WTC11 (cell line): ENCODE data around the gene TM4SF1. TPM values are rescaled to one million over a fixed set of nuclear protein-coding genes. Genes with fewer than 3 reads are reported as not detected.

Experiments used
- ATAC-seq: fragments of 200-7000 bp; cut with Tn5 transposase; 2 replicates; pipeline ENCODE4 v1.10.0; 2021; ENCODE audit warnings: mild to moderate bottlenecking, moderate library complexity
- CTCF ChIA-PET: fragments of 300-600 bp; sonication (Branson Sonifier 250); formaldehyde crosslinking; loops from one replicate; lab custom pipeline; 2021; ENCODE audit warnings: antibody characterized with exemption; lab: Charles Lee
- POLR2A ChIA-PET: fragments of 350-600 bp; sonication (Branson Sonifier 250); formaldehyde crosslinking; loops from one replicate; lab custom pipeline; 2021; ENCODE audit warnings: antibody characterized with exemption; lab: Charles Lee
- DNase-seq: peaks from one replicate; pipeline ENCODE4 v3.0.0; 2021; ENCODE audit warnings: low spot score
- H3K27ac Mint-ChIP-seq: 2 replicates; pipeline ENCODE4 v1.8.0; 2021; ENCODE audit warnings: mixed read lengths
- H3K27me3 Mint-ChIP-seq: 2 replicates; pipeline ENCODE4 v1.8.0; 2021; ENCODE audit warnings: low read depth, mild to moderate bottlenecking, moderate library complexity, mixed read lengths
- H3K36me3 Mint-ChIP-seq: 2 replicates; pipeline ENCODE4 v1.8.0; 2021; ENCODE audit warnings: mixed read lengths
- H3K4me1 Mint-ChIP-seq: 2 replicates; pipeline ENCODE4 v1.8.0; 2022; ENCODE audit warnings: mixed read lengths
- H3K4me3 Mint-ChIP-seq: 2 replicates; pipeline ENCODE4 v1.8.0; 2021; ENCODE audit warnings: mild to moderate bottlenecking, moderate library complexity, mixed read lengths
- H3K9me3 Mint-ChIP-seq: 2 replicates; pipeline ENCODE4 v1.8.0; 2021; ENCODE audit warnings: mixed read lengths
- AFF4 ChIP-seq: sonication (generic); formaldehyde crosslinking; IDR thresholded peaks from 2 replicates; pipeline ENCODE4 v1.8.1; 2023; ENCODE audit warnings: mild to moderate bottlenecking, missing genetic modification reagents, borderline replicate concordance
- ERG ChIP-seq: fragments of 250-450 bp; sonication (Bioruptor Pico); IDR thresholded peaks from 2 replicates; pipeline ENCODE4 v1.8.0; 2021; ENCODE audit warnings: mild to moderate bottlenecking
- GRHL2 ChIP-seq: fragments of 250-450 bp; sonication (Bioruptor Pico); IDR thresholded peaks from 2 replicates; pipeline ENCODE4 v1.8.0; 2022; ENCODE audit warnings: mild to moderate bottlenecking, moderate library complexity; ENCODE audit not compliant: insufficient replicate concordance, severe bottlenecking
- IRF2 ChIP-seq: sonication (generic); formaldehyde crosslinking; IDR thresholded peaks from 2 replicates; pipeline ENCODE4 v1.8.0; 2022; ENCODE audit warnings: low read depth, missing genetic modification reagents, borderline replicate concordance
- JUN ChIP-seq: sonication (generic); formaldehyde crosslinking; IDR thresholded peaks from 2 replicates; pipeline ENCODE4 v1.8.0; 2023; ENCODE audit warnings: mild to moderate bottlenecking, missing genetic modification reagents
- PRDM15 ChIP-seq: sonication (generic); formaldehyde crosslinking; IDR thresholded peaks from 2 replicates; pipeline ENCODE4 v1.8.0; 2022; ENCODE audit warnings: missing genetic modification reagents
- ZMAT4 ChIP-seq: fragments of 250-450 bp; sonication (Bioruptor Pico); IDR thresholded peaks from 2 replicates; pipeline ENCODE4 v1.9.0; 2021; ENCODE audit warnings: mild to moderate bottlenecking
- ZNF396 ChIP-seq: fragments of 250-450 bp; sonication (Bioruptor Pico); IDR thresholded peaks from 2 replicates; pipeline ENCODE4 v1.8.0; 2021; ENCODE audit warnings: mild to moderate bottlenecking, moderate library complexity, borderline replicate concordance
- ZNF423 ChIP-seq: fragments of 250-450 bp; sonication (Bioruptor Pico); IDR thresholded peaks from 2 replicates; pipeline ENCODE4 v2.1.2; 2022; ENCODE audit warnings: mild to moderate bottlenecking, moderate library complexity
- ZNF671 ChIP-seq: fragments of 250-450 bp; sonication (Bioruptor Pico); IDR thresholded peaks from 2 replicates; pipeline ENCODE4 v1.8.0; 2021; ENCODE audit warnings: mild to moderate bottlenecking
- total RNA-seq: library from RNA; stranded (reverse); gene quantifications from 3 replicates; pipeline ENCODE4 v1.2.3, GENCODE V29; 2021
- TF ChIP-seq, protein P1 (sequence below): sonication (generic); formaldehyde crosslinking; IDR thresholded peaks from 2 replicates; pipeline ENCODE4 v1.8.1; 2023; ENCODE audit warnings: mild to moderate bottlenecking, missing genetic modification reagents, moderate library complexity
- TF ChIP-seq, protein P2 (sequence below): sonication (generic); formaldehyde crosslinking; IDR thresholded peaks from 2 replicates; pipeline ENCODE4 v1.8.1; 2022; ENCODE audit warnings: missing genetic modification reagents, borderline replicate concordance
- TF ChIP-seq, protein P3 (sequence below): fragments of 250-450 bp; sonication (Bioruptor Pico); IDR thresholded peaks from 2 replicates; pipeline ENCODE4 v1.9.0; 2021; ENCODE audit warnings: mild to moderate bottlenecking, borderline replicate concordance

The TM4SF1 gene
- total RNA-seq, 1 experiment from 2014 or later, result 0.90 TPM

DNA sequence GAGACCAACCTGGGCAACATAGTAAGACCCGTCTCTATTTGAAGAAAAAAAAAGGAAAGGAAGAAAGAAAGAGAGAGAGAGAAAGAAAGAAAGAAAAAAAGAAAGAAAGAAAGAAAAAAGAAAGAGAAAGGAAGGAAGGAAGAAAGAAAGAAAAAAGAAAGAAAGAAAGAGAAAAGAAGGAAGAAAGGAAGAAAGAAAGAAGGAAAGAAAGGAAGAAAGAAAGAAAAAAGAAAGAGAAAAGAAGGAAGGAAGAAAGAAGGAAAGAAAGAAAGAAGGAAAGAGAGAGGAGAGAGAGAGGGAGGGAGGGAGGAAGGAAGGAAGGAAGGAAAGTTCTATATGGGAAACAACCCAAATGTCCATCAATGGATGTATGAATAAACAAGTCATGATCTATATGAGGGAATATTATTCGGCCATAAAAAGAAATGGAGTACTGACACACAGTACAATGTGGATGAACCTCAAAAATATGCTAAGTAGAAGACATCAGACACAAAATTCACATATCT lies 28.8 kb upstream of the TM4SF1 start (continued):
- TF ChIP-seq AFF4 (CRISPR knock-in tag), result no peak
- TF ChIP-seq, protein P1, sequence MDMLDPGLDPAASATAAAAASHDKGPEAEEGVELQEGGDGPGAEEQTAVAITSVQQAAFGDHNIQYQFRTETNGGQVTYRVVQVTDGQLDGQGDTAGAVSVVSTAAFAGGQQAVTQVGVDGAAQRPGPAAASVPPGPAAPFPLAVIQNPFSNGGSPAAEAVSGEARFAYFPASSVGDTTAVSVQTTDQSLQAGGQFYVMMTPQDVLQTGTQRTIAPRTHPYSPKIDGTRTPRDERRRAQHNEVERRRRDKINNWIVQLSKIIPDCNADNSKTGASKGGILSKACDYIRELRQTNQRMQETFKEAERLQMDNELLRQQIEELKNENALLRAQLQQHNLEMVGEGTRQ (CRISPR knock-in tag), result no peak
- no peak for TF ChIP-seq ZNF423 (CRISPR knock-in tag)
- no peak for TF ChIP-seq ZMAT4 (CRISPR knock-in tag)
- TF ChIP-seq, protein P2, sequence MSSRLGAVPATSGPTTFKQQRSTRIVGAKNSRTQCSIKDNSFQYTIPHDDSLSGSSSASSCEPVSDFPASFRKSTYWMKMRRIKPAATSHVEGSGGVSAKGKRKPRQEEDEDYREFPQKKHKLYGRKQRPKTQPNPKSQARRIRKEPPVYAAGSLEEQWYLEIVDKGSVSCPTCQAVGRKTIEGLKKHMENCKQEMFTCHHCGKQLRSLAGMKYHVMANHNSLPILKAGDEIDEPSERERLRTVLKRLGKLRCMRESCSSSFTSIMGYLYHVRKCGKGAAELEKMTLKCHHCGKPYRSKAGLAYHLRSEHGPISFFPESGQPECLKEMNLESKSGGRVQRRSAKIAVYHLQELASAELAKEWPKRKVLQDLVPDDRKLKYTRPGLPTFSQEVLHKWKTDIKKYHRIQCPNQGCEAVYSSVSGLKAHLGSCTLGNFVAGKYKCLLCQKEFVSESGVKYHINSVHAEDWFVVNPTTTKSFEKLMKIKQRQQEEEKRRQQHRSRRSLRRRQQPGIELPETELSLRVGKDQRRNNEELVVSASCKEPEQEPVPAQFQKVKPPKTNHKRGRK (CRISPR knock-in tag), result no peak
- no peak for TF ChIP-seq GRHL2
- TF ChIP-seq PRDM15 (CRISPR knock-in tag), result no peak

- no peak for ATAC-seq
- CTCF ChIA-PET, result no interaction called here
- TF ChIP-seq JUN (CRISPR knock-in tag) (no peak), ERG (no peak), ZNF671 (no peak), ZNF396 (no peak), IRF2 (no peak)
- TF ChIP-seq, protein P3, sequence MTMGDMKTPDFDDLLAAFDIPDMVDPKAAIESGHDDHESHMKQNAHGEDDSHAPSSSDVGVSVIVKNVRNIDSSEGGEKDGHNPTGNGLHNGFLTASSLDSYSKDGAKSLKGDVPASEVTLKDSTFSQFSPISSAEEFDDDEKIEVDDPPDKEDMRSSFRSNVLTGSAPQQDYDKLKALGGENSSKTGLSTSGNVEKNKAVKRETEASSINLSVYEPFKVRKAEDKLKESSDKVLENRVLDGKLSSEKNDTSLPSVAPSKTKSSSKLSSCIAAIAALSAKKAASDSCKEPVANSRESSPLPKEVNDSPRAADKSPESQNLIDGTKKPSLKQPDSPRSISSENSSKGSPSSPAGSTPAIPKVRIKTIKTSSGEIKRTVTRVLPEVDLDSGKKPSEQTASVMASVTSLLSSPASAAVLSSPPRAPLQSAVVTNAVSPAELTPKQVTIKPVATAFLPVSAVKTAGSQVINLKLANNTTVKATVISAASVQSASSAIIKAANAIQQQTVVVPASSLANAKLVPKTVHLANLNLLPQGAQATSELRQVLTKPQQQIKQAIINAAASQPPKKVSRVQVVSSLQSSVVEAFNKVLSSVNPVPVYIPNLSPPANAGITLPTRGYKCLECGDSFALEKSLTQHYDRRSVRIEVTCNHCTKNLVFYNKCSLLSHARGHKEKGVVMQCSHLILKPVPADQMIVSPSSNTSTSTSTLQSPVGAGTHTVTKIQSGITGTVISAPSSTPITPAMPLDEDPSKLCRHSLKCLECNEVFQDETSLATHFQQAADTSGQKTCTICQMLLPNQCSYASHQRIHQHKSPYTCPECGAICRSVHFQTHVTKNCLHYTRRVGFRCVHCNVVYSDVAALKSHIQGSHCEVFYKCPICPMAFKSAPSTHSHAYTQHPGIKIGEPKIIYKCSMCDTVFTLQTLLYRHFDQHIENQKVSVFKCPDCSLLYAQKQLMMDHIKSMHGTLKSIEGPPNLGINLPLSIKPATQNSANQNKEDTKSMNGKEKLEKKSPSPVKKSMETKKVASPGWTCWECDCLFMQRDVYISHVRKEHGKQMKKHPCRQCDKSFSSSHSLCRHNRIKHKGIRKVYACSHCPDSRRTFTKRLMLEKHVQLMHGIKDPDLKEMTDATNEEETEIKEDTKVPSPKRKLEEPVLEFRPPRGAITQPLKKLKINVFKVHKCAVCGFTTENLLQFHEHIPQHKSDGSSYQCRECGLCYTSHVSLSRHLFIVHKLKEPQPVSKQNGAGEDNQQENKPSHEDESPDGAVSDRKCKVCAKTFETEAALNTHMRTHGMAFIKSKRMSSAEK, result no peak
- no peaks in the 10 kb centered on the region for H3K36me3 Mint-ChIP-seq
- peaks cover 10% of the 10 kb centered on the region for H3K4me1 Mint-ChIP-seq
- peaks cover 10% of the 10 kb centered on the region; the same call in 1 of the 2 replicates for H3K9me3 Mint-ChIP-seq
- H3K27ac Mint-ChIP-seq, result no peak overlapping the region
- POLR2A ChIA-PET, result no interaction called here
- no peaks in the 10 kb centered on the region; the same call in 1 of the 2 replicates for H3K27me3 Mint-ChIP-seq
- no peak overlapping the region for H3K4me3 Mint-ChIP-seq
- DNase-seq, result no peak
Measured at GRCh38 chr3:149403443-149403842, 26.0 kb upstream of the TM4SF1 start.
